GM12878 (cell line): Measurements from ENCODE around the gene C22orf42. TPM values are rescaled to one million over a fixed set of nuclear protein-coding genes. Genes with fewer than 3 reads are reported as not detected.

Source experiments
- ATAC-seq: fragments of 200-7000 bp; cut with Tn5 transposase; 3 replicates; pipeline ENCODE4 v1.9.1; 2020; ENCODE audit warnings: mild to moderate bottlenecking, moderate library complexity
- BruUV-seq: library from RNA; stranded (reverse); fragments of 400-500 nt; replicated peaks from 2 replicates; lab custom pipeline; 2021; lab: Mats Ljungman, UMichigan
- CTCF ChIA-PET: fragments of 300-600 bp; sonication (Branson Sonifier 250); formaldehyde crosslinking; extraction: SDS; loops from one replicate; lab custom pipeline; 2021; ENCODE audit warnings: inconsistent platforms; lab: Yijun Ruan, JAX
- POLR2A ChIA-PET: fragments of 350-600 bp; formaldehyde crosslinking; extraction: SDS; loops from one replicate; lab custom pipeline; 2021; ENCODE audit warnings: inconsistent platforms; lab: Charles Lee
- RAD21 ChIA-PET: fragments of 300-600 bp; sonication (Branson Sonifier 250); formaldehyde crosslinking; loops from one replicate; lab custom pipeline; 2023; ENCODE audit warnings: antibody characterized with exemption; ENCODE audit not compliant: unreplicated experiment; lab: Charles Lee
- SMC1A ChIA-PET: fragments of 300-600 bp; sonication (Branson Sonifier 250); formaldehyde crosslinking; loops from one replicate; lab custom pipeline; 2023; ENCODE audit not compliant: unreplicated experiment, uncharacterized antibody; lab: Charles Lee
- DNase-seq: peaks from one replicate; pipeline ENCODE4 v3.0.0-alpha.2; 2011; ENCODE audit warnings: low read depth, low spot score
- FAIRE-seq: peaks from 3 replicates; lab custom pipeline; 2011; peaks lifted over from hg19 to GRCh38; lab: Jason Lieb, UNC
- H2AFZ ChIP-seq: 2 replicates; pipeline ENCODE4 v1.6.0; 2011; ENCODE audit warnings: low read depth, low read length, control low read depth; ENCODE audit not compliant: control insufficient read depth
- H3K27ac ChIP-seq: 2 replicates; pipeline ENCODE4 v1.5.1; 2011; ENCODE audit warnings: control low read depth; ENCODE audit not compliant: control insufficient read depth, insufficient read depth
- H3K27me3 ChIP-seq, 2 experiments: replicated peaks in 1 of 2; 2 replicates each; pipeline versions ENCODE4 v1.6.0 to v1.6.1; 2011; ENCODE audit warnings: low read length in 1 of 2; ENCODE audit not compliant: control insufficient read depth in 2 of 2, insufficient read depth in 2 of 2
- H3K36me3 ChIP-seq, 2 experiments: 2 replicates each; pipeline ENCODE4 v1.5.1; 2011; ENCODE audit warnings: low read length in 1 of 2; ENCODE audit not compliant: control insufficient read depth in 2 of 2, insufficient read depth in 2 of 2
- H3K4me1 ChIP-seq: 2 replicates; pipeline ENCODE4 v1.6.1; 2011; ENCODE audit warnings: mild to moderate bottlenecking, low read length, moderate library complexity, mixed read lengths; ENCODE audit not compliant: control insufficient read depth, insufficient read depth
- H3K4me2 ChIP-seq: 2 replicates; pipeline ENCODE4 v1.6.0; 2011; ENCODE audit warnings: control low read depth; ENCODE audit not compliant: control insufficient read depth, insufficient read depth
- H3K4me3 ChIP-seq: fragments of 200-600 bp; sonication (generic); 2 replicates; pipeline ENCODE4 v1.5.1; 2016
- H3K79me2 ChIP-seq: 2 replicates; pipeline ENCODE4 v1.6.0; 2011; ENCODE audit warnings: low read length; ENCODE audit not compliant: control insufficient read depth, insufficient read depth
- H3K9ac ChIP-seq: 2 replicates; pipeline ENCODE4 v1.8.0; 2011; ENCODE audit warnings: low read length, control low read depth, mixed read lengths; ENCODE audit not compliant: control insufficient read depth, insufficient read depth
- H3K9me3 ChIP-seq: replicated peaks from 3 replicates; pipeline ENCODE4 v1.5.1; 2011; ENCODE audit warnings: mild to moderate bottlenecking, low read length; ENCODE audit not compliant: control insufficient read depth, insufficient read depth
- H4K20me1 ChIP-seq: 2 replicates; pipeline ENCODE4 v1.6.0; 2011; ENCODE audit not compliant: control insufficient read depth, insufficient read depth
- CHD4 ChIP-seq: fragments of 200-600 bp; sonication (generic); IDR thresholded peaks from 2 replicates; pipeline ENCODE4 v1.6.1; 2016; ENCODE audit warnings: mild to moderate bottlenecking
- MXI1 ChIP-seq: fragments of 150-350 bp; IDR thresholded peaks from 2 replicates; pipeline ENCODE4 v1.6.1; 2011; ENCODE audit warnings: low read depth, mild to moderate bottlenecking, inconsistent platforms, low read length, improper control_type of control experiment
- SRF ChIP-seq, 2 experiments: IDR thresholded peaks; 2 replicates each; pipeline ENCODE4 v1.6.1; 2011; ENCODE audit warnings: low read depth in 2 of 2, low read length in 2 of 2, mild to moderate bottlenecking in 1 of 2, moderate library complexity in 1 of 2
- WGBS: methylation state at CpG from one replicate; pipeline ENCODE4 v1.1.6; 2016; ENCODE audit warnings: low lambda C conversion rate; ENCODE audit not compliant: insufficient replicate concordance, insufficient coverage; ENCODE audit errors: missing lambda C conversion rate; 5-methylcytosine and 5-hydroxymethylcytosine counted together
- in situ Hi-C: fragments of 300-500 bp; cut with MboI; formaldehyde crosslinking; loops from 9 replicates; pipeline ENCODE4 v1.14.3; 2018; ENCODE audit warnings: mixed read lengths
- intact Hi-C: fragments of 100-400 bp; cut with micrococcal nuclease; formaldehyde crosslinking; loops from one replicate; pipeline ENCODE4 v1.14.2; 2022; ENCODE audit not compliant: unreplicated experiment
- polyA plus RNA-seq, 11 experiments: library from polyadenylated mRNA; depleted of rRNA in 4 of 11; unstranded in 6 of 11; stranded (reverse) in 5 of 11; fragments of >200 nt; fragmentation: Nextera tagmentation in 4 of 11; fragmentation: Illumina TruSeq in 1 of 11; extraction: Ambion mirVana in 4 of 11; extraction: Trizol in 1 of 11; gene quantifications; 1 replicate in 1 of 11; 2 replicates in 10 of 11; pipeline versions ENCODE4 v1.2.1 to v1.2.3, GENCODE V29; 2011 to 2016; ENCODE audit warnings: inconsistent platforms in 2 of 11, missing spikeins in 2 of 11, low read depth in 1 of 11
- total RNA-seq, 4 experiments: library from RNA; depleted of rRNA in 3 of 4; stranded (reverse); fragments of >200 nt in 3 of 4; fragmentation: Illumina TruSeq in 1 of 4; extraction: Trizol in 1 of 4; gene quantifications; 2 replicates each; pipeline versions ENCODE4 v1.2.1 to v1.2.3, GENCODE V29; 2013 to 2021
- TF ChIP-seq, protein P1 (sequence below): IDR thresholded peaks from 2 replicates; pipeline ENCODE4 v1.6.1; 2012; ENCODE audit warnings: low read length, inconsistent platforms
- TF ChIP-seq, protein P2 (sequence below): fragments of 450-650 bp; IDR thresholded peaks from 2 replicates; pipeline ENCODE4 v1.6.1; 2017; ENCODE audit warnings: antibody characterized with exemption, mild to moderate bottlenecking, moderate library complexity
- TF ChIP-seq, protein P3 (sequence below): fragments of 450-650 bp; formaldehyde crosslinking; IDR thresholded peaks from 2 replicates; pipeline ENCODE4 v1.5.0; 2022; ENCODE audit warnings: mild to moderate bottlenecking, missing genetic modification characterization

C22orf42 gene
- total and polyA plus RNA-seq, 10 of the 15 experiments (the other 5 are each of a cell fraction or from before 2014, with no cell fraction given) = not detected

DNA sequence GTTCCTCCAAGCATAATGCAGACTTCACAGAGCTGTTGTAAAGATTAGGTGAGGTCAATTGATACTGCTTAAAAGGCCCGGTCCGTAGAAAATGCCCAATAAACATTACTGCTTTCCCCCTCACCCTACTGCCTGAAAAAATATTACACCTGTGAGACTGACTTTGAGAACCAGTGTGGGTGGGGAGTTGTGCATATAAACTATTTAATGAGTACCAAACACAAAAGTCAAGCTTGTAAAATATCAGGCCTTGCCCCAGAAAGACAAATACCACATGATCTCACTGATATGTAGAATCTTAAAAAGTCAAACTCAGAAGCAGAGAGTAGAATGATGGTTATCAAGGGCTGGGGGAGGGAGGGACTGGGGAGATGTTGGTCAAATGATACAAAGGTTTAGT lies 46.7 kb downstream of the C22orf42 start:
- intact Hi-C loops = no loop called here
- Histone ChIP-seq H2AFZ (no peak overlapping the region), H3K79me2 (no peaks in the 10 kb centered on the region), H3K4me3 (no peak overlapping the region), H4K20me1 (no peaks in the 10 kb centered on the region), H3K9ac (no peak overlapping the region), H3K9me3 (no peaks in the 10 kb centered on the region), H3K4me2 (no peak overlapping the region), H3K36me3 (no peaks in the 10 kb centered on the region), H3K27ac (no peak overlapping the region), H3K4me1 (no peaks in the 10 kb centered on the region), H3K27me3 (peaks cover 0 to 3% of the 10 kb centered on the region in 2 experiments; a peak in 2 of 4 replicates)
- no peak for DNase-seq
- RAD21 ChIA-PET = no interaction called here
- no peak for TF ChIP-seq MXI1
- TF ChIP-seq, protein P1, sequence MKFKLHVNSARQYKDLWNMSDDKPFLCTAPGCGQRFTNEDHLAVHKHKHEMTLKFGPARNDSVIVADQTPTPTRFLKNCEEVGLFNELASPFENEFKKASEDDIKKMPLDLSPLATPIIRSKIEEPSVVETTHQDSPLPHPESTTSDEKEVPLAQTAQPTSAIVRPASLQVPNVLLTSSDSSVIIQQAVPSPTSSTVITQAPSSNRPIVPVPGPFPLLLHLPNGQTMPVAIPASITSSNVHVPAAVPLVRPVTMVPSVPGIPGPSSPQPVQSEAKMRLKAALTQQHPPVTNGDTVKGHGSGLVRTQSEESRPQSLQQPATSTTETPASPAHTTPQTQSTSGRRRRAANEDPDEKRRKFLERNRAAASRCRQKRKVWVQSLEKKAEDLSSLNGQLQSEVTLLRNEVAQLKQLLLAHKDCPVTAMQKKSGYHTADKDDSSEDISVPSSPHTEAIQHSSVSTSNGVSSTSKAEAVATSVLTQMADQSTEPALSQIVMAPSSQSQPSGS = no peak
- TF ChIP-seq, protein P2, sequence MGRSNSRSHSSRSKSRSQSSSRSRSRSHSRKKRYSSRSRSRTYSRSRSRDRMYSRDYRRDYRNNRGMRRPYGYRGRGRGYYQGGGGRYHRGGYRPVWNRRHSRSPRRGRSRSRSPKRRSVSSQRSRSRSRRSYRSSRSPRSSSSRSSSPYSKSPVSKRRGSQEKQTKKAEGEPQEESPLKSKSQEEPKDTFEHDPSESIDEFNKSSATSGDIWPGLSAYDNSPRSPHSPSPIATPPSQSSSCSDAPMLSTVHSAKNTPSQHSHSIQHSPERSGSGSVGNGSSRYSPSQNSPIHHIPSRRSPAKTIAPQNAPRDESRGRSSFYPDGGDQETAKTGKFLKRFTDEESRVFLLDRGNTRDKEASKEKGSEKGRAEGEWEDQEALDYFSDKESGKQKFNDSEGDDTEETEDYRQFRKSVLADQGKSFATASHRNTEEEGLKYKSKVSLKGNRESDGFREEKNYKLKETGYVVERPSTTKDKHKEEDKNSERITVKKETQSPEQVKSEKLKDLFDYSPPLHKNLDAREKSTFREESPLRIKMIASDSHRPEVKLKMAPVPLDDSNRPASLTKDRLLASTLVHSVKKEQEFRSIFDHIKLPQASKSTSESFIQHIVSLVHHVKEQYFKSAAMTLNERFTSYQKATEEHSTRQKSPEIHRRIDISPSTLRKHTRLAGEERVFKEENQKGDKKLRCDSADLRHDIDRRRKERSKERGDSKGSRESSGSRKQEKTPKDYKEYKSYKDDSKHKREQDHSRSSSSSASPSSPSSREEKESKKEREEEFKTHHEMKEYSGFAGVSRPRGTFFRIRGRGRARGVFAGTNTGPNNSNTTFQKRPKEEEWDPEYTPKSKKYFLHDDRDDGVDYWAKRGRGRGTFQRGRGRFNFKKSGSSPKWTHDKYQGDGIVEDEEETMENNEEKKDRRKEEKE = no peak
- TF ChIP-seq CHD4 = no peak
- TF ChIP-seq, protein P3, sequence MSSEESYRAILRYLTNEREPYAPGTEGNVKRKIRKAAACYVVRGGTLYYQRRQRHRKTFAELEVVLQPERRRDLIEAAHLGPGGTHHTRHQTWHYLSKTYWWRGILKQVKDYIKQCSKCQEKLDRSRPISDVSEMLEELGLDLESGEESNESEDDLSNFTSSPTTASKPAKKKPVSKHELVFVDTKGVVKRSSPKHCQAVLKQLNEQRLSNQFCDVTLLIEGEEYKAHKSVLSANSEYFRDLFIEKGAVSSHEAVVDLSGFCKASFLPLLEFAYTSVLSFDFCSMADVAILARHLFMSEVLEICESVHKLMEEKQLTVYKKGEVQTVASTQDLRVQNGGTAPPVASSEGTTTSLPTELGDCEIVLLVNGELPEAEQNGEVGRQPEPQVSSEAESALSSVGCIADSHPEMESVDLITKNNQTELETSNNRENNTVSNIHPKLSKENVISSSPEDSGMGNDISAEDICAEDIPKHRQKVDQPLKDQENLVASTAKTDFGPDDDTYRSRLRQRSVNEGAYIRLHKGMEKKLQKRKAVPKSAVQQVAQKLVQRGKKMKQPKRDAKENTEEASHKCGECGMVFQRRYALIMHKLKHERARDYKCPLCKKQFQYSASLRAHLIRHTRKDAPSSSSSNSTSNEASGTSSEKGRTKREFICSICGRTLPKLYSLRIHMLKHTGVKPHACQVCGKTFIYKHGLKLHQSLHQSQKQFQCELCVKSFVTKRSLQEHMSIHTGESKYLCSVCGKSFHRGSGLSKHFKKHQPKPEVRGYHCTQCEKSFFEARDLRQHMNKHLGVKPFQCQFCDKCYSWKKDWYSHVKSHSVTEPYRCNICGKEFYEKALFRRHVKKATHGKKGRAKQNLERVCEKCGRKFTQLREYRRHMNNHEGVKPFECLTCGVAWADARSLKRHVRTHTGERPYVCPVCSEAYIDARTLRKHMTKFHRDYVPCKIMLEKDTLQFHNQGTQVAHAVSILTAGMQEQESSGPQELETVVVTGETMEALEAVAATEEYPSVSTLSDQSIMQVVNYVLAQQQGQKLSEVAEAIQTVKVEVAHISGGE (CRISPR knock-in tag) = no peak
- TF ChIP-seq SRF (IDR thresholded peaks at IDR 0.05; ENCODE audit: low read depth in 2 of 2, low read length in 2 of 2) = no peak
- SMC1A ChIA-PET = no interaction called here
- 0% methylated on average over 2 of the region's 2 CpGs for WGBS
- in situ Hi-C loops = no loop called here
- CTCF ChIA-PET = interaction anchor here (1.0 kb wide), 1 partner anchor 8 kb away, joined by 3 read pairs; no protein-coding TSS in a partner anchor
- no TSS peak for BruUV-seq
- POLR2A ChIA-PET = no interaction called here
- FAIRE-seq = no peak
- ATAC-seq = no peak
